HG03457 (cell line): ENCODE measurements around the gene CASKIN2.

Experiments used
- ATAC-seq: cut with Tn5 transposase; IDR thresholded peaks from one replicate; pipeline ENCODE4 v1.9.1; 2021; ENCODE audit warnings: moderate number of reproducible peaks; ENCODE audit not compliant: unreplicated experiment

Gene CASKIN2

DNA sequence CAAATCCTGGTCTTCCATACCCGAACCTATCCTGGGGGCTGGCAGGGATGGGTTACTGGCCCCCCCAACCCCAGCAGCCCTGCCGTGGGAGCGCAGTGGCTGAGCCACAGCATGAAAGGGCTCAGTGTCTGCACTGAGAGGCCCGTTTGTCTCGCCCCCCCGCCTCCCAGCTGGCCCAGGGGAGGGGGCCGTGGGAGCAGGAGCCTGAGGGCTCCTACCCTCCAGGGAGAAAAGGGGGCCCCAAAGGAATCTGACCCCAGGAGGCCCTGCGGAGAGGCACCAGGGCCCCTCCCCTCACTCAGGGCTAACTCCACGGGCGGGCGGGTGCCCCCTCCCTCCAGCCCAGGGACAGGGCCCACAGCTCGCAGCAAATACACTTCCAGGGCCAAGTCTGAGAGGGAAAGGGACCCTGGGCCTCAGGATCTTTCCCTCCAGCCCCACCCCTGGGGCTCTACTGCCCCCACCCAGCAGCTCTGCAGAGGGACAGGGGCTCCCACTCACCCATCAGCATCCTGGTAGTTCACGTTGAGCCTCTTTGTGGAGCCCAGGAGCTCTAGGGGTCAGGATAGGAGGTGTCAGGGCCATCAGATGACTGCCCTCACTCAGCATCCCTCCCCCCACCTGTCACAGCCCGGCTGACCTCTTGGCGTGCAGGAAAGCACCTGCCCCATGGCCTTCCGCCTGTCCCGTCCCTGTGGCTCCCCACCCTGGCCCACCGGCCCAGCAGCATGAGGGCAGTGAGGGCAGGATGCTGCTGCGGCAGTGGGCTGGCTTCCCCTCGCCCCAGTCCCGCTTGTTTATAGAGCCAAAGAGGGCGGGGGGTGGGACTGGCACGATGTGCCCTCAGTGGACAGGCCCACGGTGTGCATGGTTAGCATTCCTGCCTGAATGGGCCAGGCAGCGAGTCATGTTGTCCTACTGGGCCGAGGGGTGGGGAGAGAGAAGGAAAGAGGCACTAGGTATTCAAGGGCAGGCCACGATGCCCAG is 7.3 kb downstream of the CASKIN2 start:
- no peak for ATAC-seq

DNA sequence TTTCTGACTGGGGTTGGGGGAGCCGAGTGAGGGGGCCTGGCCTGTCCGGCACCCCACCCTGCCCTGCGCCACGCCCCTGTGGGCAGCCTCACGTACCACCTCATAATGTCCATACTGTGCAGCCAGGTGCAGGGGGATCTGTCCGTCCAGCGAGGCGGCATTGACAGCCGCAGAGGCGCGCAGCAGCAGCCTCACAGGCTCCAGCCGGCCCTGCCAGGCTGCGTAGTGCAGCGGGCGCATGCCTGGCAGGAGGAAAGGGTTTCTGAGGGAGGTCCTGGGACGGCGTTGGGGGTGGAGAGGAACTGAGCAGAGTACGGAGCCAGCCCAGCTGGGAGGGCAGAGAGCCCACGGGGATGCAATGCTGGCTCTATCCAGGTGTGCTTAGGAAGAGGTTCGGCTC is 8.4 kb downstream of the CASKIN2 start:
- no peak for ATAC-seq

GRCh38 chr17:75506134-75506533 is 9.2 kb downstream of the CASKIN2 start:
- ATAC-seq = no peak

GRCh38 chr17:75505640-75506039 is 9.7 kb downstream of the CASKIN2 start:
- ATAC-seq = no peak

- no peak for ATAC-seq
Measured at GRCh38 chr17:75505152-75505409, 10.3 kb downstream of the CASKIN2 start.

GRCh38 chr17:75504347-75505151 is 10.8 kb downstream of the CASKIN2 start:
- ATAC-seq = no peak

DNA sequence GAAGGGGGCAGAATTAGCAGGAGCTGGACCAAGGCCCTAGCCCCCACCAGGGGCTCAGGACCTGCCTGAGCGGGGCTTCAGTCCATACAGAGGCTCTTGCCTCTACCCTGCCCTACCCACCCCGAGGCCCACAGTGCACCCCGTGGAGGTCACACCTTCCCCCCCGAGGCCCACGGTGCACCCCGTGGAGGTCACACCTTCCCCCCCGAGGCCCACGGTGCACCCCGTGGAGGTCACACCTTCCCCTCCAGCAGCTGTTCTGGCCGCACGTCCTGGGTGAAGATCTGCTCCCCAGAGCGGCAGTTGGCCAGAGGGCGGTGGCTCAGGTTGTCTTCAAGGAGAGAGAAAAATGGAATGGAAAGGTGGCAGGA is 11.4 kb downstream of the CASKIN2 start:
- no peak for ATAC-seq

DNA sequence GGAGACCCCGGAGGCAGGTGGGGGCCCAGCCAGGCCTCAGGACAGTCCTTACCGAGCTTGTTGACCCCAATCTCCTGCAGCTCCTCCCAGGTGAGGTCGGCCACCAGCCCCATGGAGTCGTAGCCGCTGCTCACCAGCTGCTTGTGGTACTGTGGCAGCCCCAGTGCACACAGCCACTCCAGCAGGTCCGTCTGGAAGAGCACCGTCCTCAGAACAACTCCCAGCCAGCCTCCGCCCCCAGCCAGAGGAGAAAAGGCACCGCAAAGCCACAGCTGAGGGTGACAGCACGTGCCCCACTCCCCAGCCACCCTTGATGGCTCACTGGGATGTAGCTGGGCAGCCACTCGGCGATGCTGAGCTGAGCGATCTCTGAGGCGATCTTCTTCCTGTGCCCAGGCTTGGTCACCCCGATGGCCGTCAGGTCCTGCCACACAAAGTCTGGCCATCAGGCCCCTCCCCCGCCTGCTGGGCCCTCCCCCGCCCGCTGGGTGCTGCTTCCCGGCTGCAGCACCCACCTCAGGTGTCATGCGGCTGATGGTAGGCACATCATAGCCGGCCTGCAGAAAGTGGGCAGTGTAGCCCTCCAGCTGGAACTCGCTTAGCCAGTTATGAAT is 11.9 kb downstream of the CASKIN2 start:
- no peak for ATAC-seq

- ATAC-seq = no peak
Measured at GRCh38 chr17:75502721-75503329, 12.5 kb downstream of the CASKIN2 start.

- no peak for ATAC-seq
Measured at GRCh38 chr17:75502072-75502720, 13.1 kb downstream of the CASKIN2 start.

DNA sequence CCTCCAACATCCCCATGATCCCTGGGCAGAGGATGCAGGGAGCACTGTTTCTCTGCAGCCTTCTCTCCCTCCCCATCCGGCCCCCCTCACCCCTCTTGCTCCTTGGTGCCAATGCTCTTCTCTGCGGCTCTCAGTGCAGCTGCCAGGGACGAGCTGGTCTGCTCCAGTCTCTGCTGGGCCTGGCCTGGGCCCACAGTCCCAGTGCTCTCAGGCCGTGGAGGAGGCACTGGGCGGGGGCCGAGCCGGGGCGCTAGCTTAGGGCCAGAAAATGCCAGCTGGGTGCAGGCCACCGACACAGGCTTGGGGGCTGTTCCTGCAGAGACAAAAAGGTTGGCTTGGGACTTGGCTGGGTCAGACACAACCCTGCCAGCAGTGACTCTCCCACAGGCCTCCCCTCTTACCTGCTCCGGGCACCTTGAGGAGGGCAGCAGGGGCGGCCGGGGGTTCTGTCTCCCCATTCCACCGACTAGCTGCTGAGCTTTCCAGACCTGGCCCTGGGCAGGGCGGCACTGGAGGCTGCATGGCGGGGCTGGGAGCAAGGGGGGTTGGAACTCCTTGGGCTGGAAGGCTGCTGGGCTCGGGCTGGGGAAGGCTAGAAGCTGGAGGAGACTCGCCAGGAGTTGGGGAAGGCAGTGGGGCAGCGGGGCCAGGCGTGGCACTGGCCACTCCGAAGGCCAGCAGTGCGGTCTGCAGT is 13.8 kb downstream of the CASKIN2 start:
- no peak for ATAC-seq

DNA sequence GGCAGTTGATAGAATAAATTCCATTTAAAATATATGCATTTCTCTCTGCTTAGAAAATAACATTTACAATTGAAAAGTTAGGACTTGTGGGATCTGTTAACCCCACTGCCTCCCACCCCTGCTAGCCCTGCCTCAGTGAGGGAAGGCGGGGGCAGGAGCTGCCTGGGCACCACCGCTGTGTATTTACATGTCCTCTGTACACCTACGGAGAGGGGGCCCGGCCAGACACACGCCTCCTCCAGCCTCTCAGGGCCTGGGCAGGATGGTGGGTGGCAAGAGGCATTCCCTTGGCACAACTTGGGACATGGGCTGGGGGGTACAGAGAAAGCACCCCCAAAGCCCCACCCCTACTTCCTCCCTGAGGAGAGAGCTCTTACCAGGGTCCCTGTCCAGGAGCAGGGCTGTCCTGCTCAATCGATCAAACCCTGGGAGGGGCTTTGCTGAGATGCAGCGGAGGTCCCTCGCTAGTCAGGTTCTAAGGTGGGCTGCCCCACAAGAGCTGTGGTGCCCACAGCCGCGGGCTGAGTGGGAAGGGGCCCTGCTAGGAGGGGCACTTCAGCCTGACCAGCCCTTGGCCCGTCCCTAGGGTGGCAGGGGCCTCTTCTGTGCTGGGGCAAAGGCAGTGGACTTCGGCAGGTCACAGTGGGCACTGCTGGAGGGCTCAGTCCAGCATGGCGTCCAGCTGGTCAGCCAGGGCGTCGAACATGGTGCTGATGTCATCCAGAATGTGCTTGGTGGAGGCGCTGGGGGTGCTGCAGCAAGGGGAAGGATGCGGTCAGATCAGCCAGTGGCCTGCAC is 14.7 kb downstream of the CASKIN2 start:
- no peak for ATAC-seq

GRCh38 chr17:75499313-75500022 is 15.9 kb downstream of the CASKIN2 start:
- ATAC-seq = no peak

- ATAC-seq = no peak
Measured at GRCh38 chr17:75498726-75499213, 16.6 kb downstream of the CASKIN2 start.

- no peak for ATAC-seq
Measured at GRCh38 chr17:75498039-75498725, 17.2 kb downstream of the CASKIN2 start.

DNA sequence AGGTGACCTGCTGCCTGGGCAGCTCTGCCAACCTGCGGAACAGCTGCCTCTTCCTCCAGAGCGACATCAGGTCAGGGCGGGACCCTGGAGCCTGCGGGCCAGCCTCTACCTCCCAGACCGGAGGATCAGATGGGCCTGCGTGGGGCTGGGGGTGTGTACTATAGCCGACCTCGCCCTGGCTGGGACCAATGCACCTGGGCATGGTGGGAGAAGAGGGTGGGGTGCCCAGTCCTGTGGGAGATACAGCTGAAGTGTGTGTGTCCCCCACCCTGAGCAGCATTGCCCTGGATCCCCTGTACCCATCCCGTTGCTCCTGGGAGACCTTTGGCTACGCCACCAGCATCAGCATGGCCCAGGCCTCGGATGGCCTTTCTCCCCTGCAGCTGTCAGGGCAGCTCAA is 19.3 kb downstream of the CASKIN2 start:
- ATAC-seq = no peak

GRCh38 chr17:75494326-75494877 is 20.9 kb downstream of the CASKIN2 start:
- no peak for ATAC-seq
